Iris pigment epithelial cell (primary cell): ENCODE data around the gene FLNA.
"Not testable (repeated sequence)": the region's sequence is repeated elsewhere in the genome, so short reads cannot be mapped to it uniquely, and the experiment has no call there.

Experiments
- DNase-seq: peaks from one replicate; pipeline ENCODE4 v3.0.0-alpha.2; 2011; ENCODE audit warnings: low read depth

Gene FLNA

GRCh38 chrX:154399527-154400368, 25.3 kb upstream of the FLNA start:
- DNase-seq: no peak

GRCh38 chrX:154398668-154399526, 24.5 kb upstream of the FLNA start:
- DNase-seq: peak; percentile 70

- peak; percentile 95 for DNase-seq
Observed at GRCh38 chrX:154397888-154398667, 23.6 kb upstream of the FLNA start, which contains the start of gene RPL10. TSS of gene RPL10 (plus strand) at chrX:154398377. CDS start at chrX:154398520, 143 bp downstream.

- peak; percentile 59 for DNase-seq
Observed at GRCh38 chrX:154396973-154397887, 22.8 kb upstream of the FLNA start.

- not testable (repeated sequence) for DNase-seq
Observed at GRCh38 chrX:154396363-154396762, 21.9 kb upstream of the FLNA start.

- DNase-seq: not testable (repeated sequence)
Observed at GRCh38 chrX:154389812-154390747, 15.6 kb upstream of the FLNA start.

- not testable (repeated sequence) for DNase-seq
Observed at GRCh38 chrX:154388649-154389048, 14.2 kb upstream of the FLNA start.

- not testable (repeated sequence) for DNase-seq
Observed at GRCh38 chrX:154388094-154388493, 13.7 kb upstream of the FLNA start.

GRCh38 chrX:154384284-154384892, 10.0 kb upstream of the FLNA start:
- DNase-seq: no peak

- no peak for DNase-seq
Observed at GRCh38 chrX:154383359-154384283, 9.2 kb upstream of the FLNA start.

- DNase-seq: no peak
Observed at GRCh38 chrX:154382483-154383069, 8.1 kb upstream of the FLNA start.

GRCh38 chrX:154381271-154381670, 6.8 kb upstream of the FLNA start:
- no peak for DNase-seq

- DNase-seq: no peak
Observed at GRCh38 chrX:154380787-154381186, 6.4 kb upstream of the FLNA start.

- DNase-seq: peak; percentile 30
Observed at GRCh38 chrX:154380153-154380552, 5.7 kb upstream of the FLNA start.

GRCh38 chrX:154379569-154379951, 5.1 kb upstream of the FLNA start:
- DNase-seq: no peak

GRCh38 chrX:154378799-154379568, 4.5 kb upstream of the FLNA start, which contains the start of gene EMD:
TSS of gene EMD (plus strand) at chrX:154379295. CDS start at chrX:154379485, 190 bp downstream.
- peak; percentile 97 for DNase-seq
